GM12878 (cell line): ENCODE results near the gene ZFP14.

Experiments
- CTCF ChIP-seq, 3 experiments: IDR thresholded peaks in 2 of 3; conservative IDR thresholded peaks in 1 of 3; 2 replicates each; pipeline ENCODE4 v1.5.1; 2011; ENCODE audit warnings: low read depth in 3 of 3, low read length in 3 of 3, mild to moderate bottlenecking in 3 of 3, control low read depth in 2 of 3, moderate library complexity in 2 of 3, inconsistent platforms in 1 of 3, mixed read lengths in 1 of 3; ENCODE audit not compliant: control insufficient read depth in 2 of 3, insufficient read depth in 1 of 3; ENCODE audit errors: extremely low read depth in 1 of 3
- POLR2A ChIP-seq: IDR thresholded peaks from 2 replicates; pipeline ENCODE4 v1.6.1; 2011; ENCODE audit warnings: low read depth, mild to moderate bottlenecking, low read length

GRCh38 chr19:36398571-36398970, 19.6 kb upstream of the ZFP14 start:
- no peak for TF ChIP-seq CTCF (IDR thresholded peaks at IDR 0.05 in 2 of 3, conservative IDR thresholded peaks at IDR 0.05 in 1 of 3; ENCODE audit: control insufficient read depth in 2 of 3, extremely low read depth in 1 of 3, insufficient read depth in 1 of 3, low read depth in 3 of 3, low read length in 3 of 3)
- no peak for TF ChIP-seq POLR2A
